ENCODE measurements around the gene B3GALNT2.
A peak's percentile ranks its signal among the peaks of the same experiment; 100 is the strongest.

Gene B3GALNT2

GRCh38 chr1:235455823-235456222 lies 48.4 kb downstream of the B3GALNT2 start:
- no peak for DNase-seq (ENCODE audit: low spot score)
- no peak for FAIRE-seq

DNA sequence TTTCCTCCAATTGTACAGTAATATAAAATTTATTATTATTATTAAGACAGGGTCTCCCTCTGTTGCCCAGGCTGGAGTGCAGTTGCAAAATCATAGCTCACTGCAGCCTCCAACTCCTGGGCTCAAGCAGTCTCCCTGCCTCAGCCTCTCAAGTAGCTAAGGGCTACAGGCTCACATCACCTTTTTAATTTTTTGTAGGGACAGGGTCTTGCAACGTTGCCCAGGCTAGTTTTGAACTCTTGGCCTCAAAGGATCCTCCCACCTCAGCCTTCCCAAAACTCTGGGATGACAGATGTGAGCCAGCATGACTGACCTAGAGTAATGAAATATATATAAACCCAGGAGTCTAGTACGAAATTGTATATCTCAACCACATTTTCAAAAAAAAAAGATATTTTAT lies 49.2 kb downstream of the B3GALNT2 start:
- no peak for DNase-seq (ENCODE audit: low spot score)
- FAIRE-seq, result no peak

DNA sequence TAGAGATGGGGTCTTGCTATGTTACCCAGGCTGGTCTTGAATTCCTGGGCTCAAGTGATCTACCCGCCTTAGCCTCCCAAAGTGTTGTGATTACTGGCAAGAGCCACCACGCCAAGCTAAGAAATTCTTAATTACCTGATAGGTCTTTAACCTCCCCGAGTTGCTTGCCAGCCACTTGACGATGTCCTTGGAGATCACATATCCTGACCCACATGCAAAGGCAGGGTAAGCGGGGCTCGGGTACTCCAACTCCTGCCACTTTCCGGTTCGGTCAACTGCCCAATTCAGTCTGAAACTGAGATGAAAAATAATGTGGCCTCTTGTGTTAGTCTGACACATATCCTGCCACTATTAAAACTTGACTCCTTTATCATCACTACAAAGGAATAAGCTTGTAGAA lies 50.2 kb downstream of the B3GALNT2 start:
- no peak for DNase-seq (ENCODE audit: low spot score)
- FAIRE-seq, result no peak

GRCh38 chr1:235450886-235451483 lies 53.3 kb downstream of the B3GALNT2 start:
- no peak for DNase-seq (ENCODE audit: low spot score)

GRCh38 chr1:235450433-235450832 lies 53.8 kb downstream of the B3GALNT2 start:
- no peak for DNase-seq (ENCODE audit: low spot score)
- no peak for FAIRE-seq

More at GRCh38 chr1:235450886-235451483, 53.3 kb downstream of the B3GALNT2 start:
- FAIRE-seq, result no peak

GRCh38 chr1:235448616-235449015 lies 55.6 kb downstream of the B3GALNT2 start:
- DNase-seq (ENCODE audit: low spot score), result no peak
- FAIRE-seq, result no peak

DNA sequence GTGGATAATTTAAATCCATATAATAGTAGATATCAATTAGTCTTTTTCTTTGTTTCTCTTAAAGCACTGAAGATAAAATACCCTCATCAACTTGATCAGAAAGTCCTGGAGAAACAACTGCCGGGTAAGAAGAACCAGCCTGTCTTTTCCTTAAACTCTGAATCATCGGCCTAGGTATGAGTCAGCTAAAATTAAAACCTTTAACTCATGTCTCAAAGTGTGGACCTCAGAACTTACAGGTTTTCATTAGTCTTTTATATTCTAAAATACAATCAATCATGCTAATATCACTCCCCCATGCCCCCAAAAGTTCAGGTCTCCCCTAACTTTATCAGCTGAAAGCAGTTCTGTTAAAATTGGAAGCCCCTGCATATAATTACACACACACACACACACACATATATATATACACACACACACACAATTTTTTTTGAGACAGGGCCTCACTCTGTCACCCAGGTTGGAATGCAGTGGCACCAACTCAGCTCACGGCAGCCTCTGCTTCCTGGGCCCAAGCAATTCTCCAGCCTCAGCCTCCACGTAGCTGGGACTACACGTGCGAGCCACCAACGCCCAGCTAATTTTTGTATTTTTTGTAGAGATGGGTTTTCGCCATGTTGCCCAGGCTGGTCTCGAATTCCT lies 61.3 kb downstream of the B3GALNT2 start:
- FAIRE-seq, result no peak
- DNase-seq (ENCODE audit: low spot score), result peak; percentile 47

- FAIRE-seq (no peak), DNase-seq (ENCODE audit: low spot score) (no peak)
Observed at GRCh38 chr1:235441159-235441685, 63.0 kb downstream of the B3GALNT2 start.

GRCh38 chr1:235434001-235434400 lies 70.3 kb downstream of the B3GALNT2 start:
- DNase-seq (ENCODE audit: low spot score), result no peak
- no peak for FAIRE-seq

GRCh38 chr1:235430991-235431390 lies 73.3 kb downstream of the B3GALNT2 start:
- DNase-seq (ENCODE audit: low spot score) (no peak), FAIRE-seq (no peak)

GRCh38 chr1:235429143-235429542 lies 75.1 kb downstream of the B3GALNT2 start:
- FAIRE-seq (no peak), DNase-seq (ENCODE audit: low spot score) (peak; percentile 31)

GRCh38 chr1:235427447-235427846 lies 76.8 kb downstream of the B3GALNT2 start:
- FAIRE-seq, result no peak
- DNase-seq (ENCODE audit: low spot score), result no peak

GRCh38 chr1:235426680-235427079 lies 77.6 kb downstream of the B3GALNT2 start:
- DNase-seq (ENCODE audit: low spot score) (no peak), FAIRE-seq (no peak)

DNA sequence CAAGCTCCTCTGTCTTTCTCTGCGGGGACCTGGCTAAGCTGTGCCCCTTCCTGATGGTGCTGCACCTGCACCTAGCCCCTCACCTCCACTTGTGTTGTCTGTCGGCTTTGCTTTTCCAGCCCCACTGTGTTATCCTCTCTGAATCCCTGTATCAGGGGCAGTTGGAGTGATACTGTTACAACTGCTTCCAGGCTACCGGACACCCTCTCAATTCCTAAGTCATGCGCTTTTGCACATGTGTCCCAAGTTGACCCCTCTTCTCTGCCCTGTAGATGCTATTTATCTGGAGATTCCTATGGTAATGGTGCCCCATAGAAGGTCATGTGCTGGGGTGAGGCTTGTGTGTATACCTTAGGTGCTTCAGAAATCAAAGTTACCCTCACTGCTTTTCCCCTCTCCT lies 78.1 kb downstream of the B3GALNT2 start:
- no peak for FAIRE-seq
- DNase-seq (ENCODE audit: low spot score), result no peak

DNA sequence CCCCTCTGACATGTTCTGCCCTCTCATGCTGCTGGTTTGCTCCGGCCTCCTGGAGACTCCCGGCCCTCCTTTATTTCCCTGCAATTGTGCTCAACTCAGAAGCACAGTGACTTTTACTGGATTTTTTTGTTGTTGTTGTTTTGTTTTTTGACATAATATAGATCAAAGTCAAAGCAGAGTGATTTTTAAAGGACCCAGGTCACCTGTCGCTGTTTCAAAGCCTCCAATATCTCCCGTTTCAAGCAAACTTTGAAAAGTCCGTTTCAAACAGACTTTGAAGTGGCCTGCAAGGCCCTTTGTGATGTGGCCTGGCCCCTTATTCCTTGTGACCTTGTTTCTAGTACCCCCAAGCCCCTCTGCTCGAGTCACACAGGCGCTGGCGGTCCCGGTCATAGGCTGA lies 78.9 kb downstream of the B3GALNT2 start:
- FAIRE-seq, result no peak
- DNase-seq (ENCODE audit: low spot score), result no peak

DNA sequence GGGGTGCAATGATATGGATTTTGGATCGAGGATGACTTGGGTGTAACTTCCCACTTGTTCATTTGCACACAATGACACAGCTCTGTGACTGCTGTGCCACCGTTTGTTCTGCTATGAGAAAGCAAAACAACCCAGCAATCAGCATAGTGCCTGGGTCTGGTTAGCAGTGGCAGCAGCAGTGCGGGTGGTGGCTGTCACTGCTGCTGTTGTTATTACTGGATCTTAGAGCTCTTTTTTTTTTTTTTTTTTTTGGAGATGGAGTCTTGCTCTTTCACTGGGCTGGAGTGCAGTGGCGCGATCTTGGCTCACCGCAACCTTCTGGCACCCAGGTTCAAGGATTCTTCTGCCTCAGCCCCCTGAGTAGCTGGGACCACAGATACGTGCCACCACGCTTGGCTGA lies 80.2 kb downstream of the B3GALNT2 start:
- no peak for DNase-seq (ENCODE audit: low spot score)
- FAIRE-seq, result no peak

GRCh38 chr1:235423214-235423652 lies 81.0 kb downstream of the B3GALNT2 start:
- no peak for DNase-seq (ENCODE audit: low spot score)
- FAIRE-seq, result no peak

DNA sequence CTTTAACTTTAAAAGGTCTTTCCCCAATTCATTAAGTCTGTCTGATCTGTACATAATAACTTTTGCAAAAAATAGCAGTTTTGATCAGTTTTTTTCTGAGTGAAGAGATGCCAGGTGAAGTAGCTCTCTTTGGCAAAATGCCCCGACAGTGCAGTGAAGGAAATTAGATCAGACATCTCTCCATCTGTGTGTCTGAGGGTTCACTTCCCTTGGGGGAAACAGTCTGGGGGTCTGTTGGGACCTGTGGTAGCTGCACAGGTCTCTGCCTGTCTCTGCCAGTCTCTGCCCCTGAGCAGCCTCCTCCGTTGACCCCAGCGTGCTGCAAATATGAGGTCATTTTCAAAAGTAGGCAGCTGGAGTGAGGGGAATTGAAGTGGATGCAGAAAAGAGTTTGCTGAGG lies 82.5 kb downstream of the B3GALNT2 start:
- FAIRE-seq (no peak), DNase-seq (ENCODE audit: low spot score) (no peak)

DNA sequence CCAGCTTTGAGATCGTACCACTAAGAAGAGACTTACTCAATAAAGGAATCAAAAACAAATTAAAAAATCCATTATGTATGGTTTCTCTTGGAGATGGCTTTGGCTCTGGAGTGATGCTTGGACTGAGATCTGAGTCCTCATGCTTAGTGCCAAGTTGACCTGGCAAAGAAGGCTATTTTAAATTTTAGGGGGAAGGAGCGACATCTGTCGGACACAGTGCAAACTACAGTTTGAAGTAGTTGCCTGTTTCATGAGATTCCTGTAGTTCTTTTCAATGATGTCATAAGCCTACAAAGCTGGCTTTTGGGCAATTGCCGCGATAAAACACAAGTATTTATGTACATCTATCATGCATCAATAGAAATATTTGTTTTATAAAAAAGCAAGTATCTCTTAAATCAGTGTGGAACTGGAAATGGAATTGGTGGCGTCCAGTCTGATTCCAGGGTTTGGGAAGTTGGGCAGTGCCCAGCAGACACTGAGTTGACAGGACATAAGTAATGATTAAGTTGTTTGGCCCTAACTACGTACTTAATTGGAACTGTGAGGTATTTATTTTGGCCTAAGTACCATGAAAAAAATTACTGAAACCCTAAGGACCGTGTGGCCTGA lies 87.1 kb downstream of the B3GALNT2 start:
- no peak for FAIRE-seq

DNA sequence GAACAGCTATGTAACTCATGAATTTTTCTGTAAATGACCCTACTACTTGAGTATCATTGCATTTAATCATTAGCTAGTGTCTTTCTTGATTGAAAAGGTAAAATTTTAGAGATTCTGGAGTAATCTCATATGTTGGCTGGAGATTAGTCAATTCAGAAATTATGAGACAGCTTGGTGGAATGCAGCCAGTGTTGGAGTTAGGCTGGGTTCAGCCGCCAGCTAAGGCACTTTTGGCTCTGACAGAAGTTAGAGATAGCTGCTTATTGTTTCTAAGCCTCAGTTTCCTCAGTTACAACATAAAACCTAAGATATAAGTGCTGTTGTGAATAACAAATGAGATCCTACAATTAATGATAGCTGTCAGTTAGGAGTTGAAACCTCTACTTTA lies 87.6 kb downstream of the B3GALNT2 start:
- DNase-seq (ENCODE audit: low spot score) (no peak), FAIRE-seq (no peak)

More for the DNA sequence above, 87.1 kb downstream of the B3GALNT2 start:
- peak; percentile 65 for DNase-seq (ENCODE audit: low spot score)

- FAIRE-seq (no peak), DNase-seq (ENCODE audit: low spot score) (peak; percentile 56)
Observed at GRCh38 chr1:235415008-235415904, 89.0 kb downstream of the B3GALNT2 start.

All from urothelium cell line (cell line).